ENCODE data around the gene RARRES2. TPM values are rescaled to one million over a fixed set of nuclear protein-coding genes. Genes with fewer than 3 reads are reported as not detected.

The RARRES2 gene
- total RNA-seq, 1 experiment from 2014 or later: not detected

DNA sequence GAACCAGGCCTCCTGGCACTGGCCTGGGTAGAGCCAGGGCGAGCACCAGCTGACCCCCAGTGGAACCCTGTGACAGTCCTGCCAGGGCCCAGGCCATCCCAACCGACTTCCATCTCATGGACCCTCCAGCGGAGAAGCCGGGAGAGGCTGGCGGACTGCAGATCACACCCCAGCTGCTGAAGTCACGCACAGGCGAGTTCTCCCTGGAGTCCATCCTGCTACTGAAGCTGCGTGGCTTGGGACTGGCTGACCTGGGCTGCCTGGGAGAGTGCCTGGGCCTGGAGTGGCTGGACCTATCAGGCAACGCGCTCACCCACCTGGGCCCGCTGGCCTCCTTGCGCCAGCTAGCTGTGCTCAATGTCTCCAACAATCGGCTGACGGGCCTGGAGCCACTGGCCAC is 4.7 kb downstream of the RARRES2 start:
- Histone ChIP-seq H3K4me2 (no peak overlapping the region), H3K27ac (no peak overlapping the region), H3F3A (ENCODE audit: insufficient read depth, low read depth) (0 out of 2 replicates have a peak, but pooled peaks cover 8% of the 10 kb centered on the region), H3K9me3 (ENCODE audit: insufficient read depth, low read depth) (no peaks in the 10 kb centered on the region), H3K79me2 (ENCODE audit: low read depth) (no peaks in the 10 kb centered on the region), H3K9me2 (ENCODE audit: insufficient read depth) (no peaks in the 10 kb centered on the region), H4K20me1 (ENCODE audit: insufficient read depth) (no peaks in the 10 kb centered on the region; the same call in none of the 2 replicates), H3K27me3 (ENCODE audit: insufficient read depth, low read depth) (no peaks in the 10 kb centered on the region), H3K4me3 (no peak overlapping the region), H3K36me3 (ENCODE audit: low read depth) (no peaks in the 10 kb centered on the region), H3K4me1 (replicated peaks; ENCODE audit: insufficient read depth) (no peaks in the 10 kb centered on the region), H2AFZ (no peak overlapping the region)
- DNase-seq: no peak
- CTCF ChIA-PET: no interaction called here
- intact Hi-C loops (cut with micrococcal nuclease; ENCODE audit: unreplicated experiment): no loop called here
- TF ChIP-seq, protein P1, sequence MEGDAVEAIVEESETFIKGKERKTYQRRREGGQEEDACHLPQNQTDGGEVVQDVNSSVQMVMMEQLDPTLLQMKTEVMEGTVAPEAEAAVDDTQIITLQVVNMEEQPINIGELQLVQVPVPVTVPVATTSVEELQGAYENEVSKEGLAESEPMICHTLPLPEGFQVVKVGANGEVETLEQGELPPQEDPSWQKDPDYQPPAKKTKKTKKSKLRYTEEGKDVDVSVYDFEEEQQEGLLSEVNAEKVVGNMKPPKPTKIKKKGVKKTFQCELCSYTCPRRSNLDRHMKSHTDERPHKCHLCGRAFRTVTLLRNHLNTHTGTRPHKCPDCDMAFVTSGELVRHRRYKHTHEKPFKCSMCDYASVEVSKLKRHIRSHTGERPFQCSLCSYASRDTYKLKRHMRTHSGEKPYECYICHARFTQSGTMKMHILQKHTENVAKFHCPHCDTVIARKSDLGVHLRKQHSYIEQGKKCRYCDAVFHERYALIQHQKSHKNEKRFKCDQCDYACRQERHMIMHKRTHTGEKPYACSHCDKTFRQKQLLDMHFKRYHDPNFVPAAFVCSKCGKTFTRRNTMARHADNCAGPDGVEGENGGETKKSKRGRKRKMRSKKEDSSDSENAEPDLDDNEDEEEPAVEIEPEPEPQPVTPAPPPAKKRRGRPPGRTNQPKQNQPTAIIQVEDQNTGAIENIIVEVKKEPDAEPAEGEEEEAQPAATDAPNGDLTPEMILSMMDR (conservative IDR thresholded peaks at IDR 0.05): no peak
- TF ChIP-seq EZH2 (IDR thresholded peaks at IDR 0.05; ENCODE audit: low read depth): no peak
- POLR2A ChIA-PET (ENCODE audit: unreplicated experiment): no interaction called here
- no TSS peak for BruUV-seq (replicated peaks)

DNA sequence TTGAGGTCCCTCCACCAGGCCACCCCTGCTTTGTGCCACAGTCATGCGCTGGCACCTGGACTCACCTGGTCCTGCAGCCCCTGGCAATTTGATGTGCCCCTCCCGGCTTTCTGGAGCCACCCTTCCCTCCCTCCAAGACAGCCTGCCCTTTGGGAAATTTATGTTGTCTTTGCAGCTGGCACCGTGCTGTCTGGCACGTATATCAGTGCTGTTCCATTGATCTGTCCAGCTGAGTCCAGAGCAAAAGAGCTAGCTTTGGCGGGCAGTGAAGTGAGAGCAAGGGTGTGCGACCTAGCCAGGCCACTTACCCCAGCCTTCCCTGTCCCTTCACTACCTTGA is 5.7 kb downstream of the RARRES2 start:
- H2AFZ ChIP-seq: no peak overlapping the region
- no peak overlapping the region for H3K27ac ChIP-seq
- H3K4me1 ChIP-seq (replicated peaks; ENCODE audit: insufficient read depth): no peaks in the 10 kb centered on the region
- intact Hi-C loops (cut with micrococcal nuclease; ENCODE audit: unreplicated experiment): no loop called here
- DNase-seq: no peak
- no peaks in the 10 kb centered on the region for H3K36me3 ChIP-seq (ENCODE audit: low read depth)
- no peaks in the 10 kb centered on the region for H3K9me3 ChIP-seq (ENCODE audit: insufficient read depth, low read depth)
- ChIA-PET POLR2A (ENCODE audit: unreplicated experiment) (no interaction called here), CTCF (no interaction called here)
- 0 out of 2 replicates have a peak, but pooled peaks cover 8% of the 10 kb centered on the region for H3F3A ChIP-seq (ENCODE audit: insufficient read depth, low read depth)
- no peaks in the 10 kb centered on the region for H3K79me2 ChIP-seq (ENCODE audit: low read depth)
- TF ChIP-seq EZH2 (IDR thresholded peaks at IDR 0.05; ENCODE audit: low read depth): no peak
- TF ChIP-seq, protein P1 (conservative IDR thresholded peaks at IDR 0.05): no peak
- H3K4me3 ChIP-seq: no peak overlapping the region
- no peaks in the 10 kb centered on the region for H3K9me2 ChIP-seq (ENCODE audit: insufficient read depth)
- no peaks in the 10 kb centered on the region; the same call in none of the 2 replicates for H4K20me1 ChIP-seq (ENCODE audit: insufficient read depth)
- H3K27me3 ChIP-seq (ENCODE audit: insufficient read depth, low read depth): no peaks in the 10 kb centered on the region
- BruUV-seq (replicated peaks): no TSS peak
- no peak overlapping the region for H3K4me2 ChIP-seq

DNA sequence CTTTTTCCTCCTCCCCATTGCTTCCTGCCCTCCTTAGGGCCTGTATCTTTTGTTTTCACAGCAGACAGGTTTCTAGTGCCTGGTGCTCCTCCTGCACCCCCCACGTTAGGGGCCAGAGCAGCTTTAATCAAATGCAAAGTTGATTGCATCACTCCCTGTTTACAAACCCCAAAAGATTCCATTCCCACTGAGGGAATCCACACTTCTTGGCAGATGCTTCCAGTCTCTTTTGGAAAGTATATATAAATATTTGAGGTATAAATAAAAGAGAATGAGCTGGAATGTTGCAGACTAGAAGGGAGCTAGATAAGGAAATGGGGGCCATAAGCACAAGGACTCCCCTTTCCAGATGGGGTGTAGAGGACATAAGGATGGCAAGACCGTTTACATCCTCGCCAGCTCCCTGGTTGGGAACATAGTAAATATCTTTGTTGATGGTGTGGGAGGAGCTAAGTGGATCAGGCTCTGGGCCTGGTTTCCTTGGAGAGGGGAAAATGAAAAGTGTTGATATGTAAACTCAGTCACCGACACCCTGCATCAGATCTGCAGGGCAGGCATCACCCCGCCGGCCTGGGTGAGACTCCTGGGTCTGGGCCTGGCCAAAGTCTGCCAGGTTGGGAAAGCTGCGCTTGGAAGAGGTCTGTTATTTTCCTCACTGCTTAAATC is 6.2 kb downstream of the RARRES2 start:
- Histone ChIP-seq H2AFZ (no peak overlapping the region), H3F3A (ENCODE audit: insufficient read depth, low read depth) (0 out of 2 replicates have a peak, but pooled peaks cover 8% of the 10 kb centered on the region), H4K20me1 (ENCODE audit: insufficient read depth) (no peaks in the 10 kb centered on the region; the same call in none of the 2 replicates), H3K4me1 (replicated peaks; ENCODE audit: insufficient read depth) (no peaks in the 10 kb centered on the region), H3K79me2 (ENCODE audit: low read depth) (no peaks in the 10 kb centered on the region), H3K4me3 (no peak overlapping the region), H3K27me3 (ENCODE audit: insufficient read depth, low read depth) (no peaks in the 10 kb centered on the region), H3K9me2 (ENCODE audit: insufficient read depth) (no peaks in the 10 kb centered on the region), H3K36me3 (ENCODE audit: low read depth) (0 out of 2 replicates have a peak, but pooled peaks cover 1% of the 10 kb centered on the region), H3K27ac (no peak overlapping the region), H3K4me2 (no peak overlapping the region), H3K9me3 (ENCODE audit: insufficient read depth, low read depth) (no peaks in the 10 kb centered on the region)
- TF ChIP-seq EZH2 (IDR thresholded peaks at IDR 0.05; ENCODE audit: low read depth): no peak
- TF ChIP-seq, protein P1 (conservative IDR thresholded peaks at IDR 0.05): no peak
- no peak for DNase-seq
- POLR2A ChIA-PET (ENCODE audit: unreplicated experiment): no interaction called here
- CTCF ChIA-PET: interaction anchor here (0.5 kb wide), 1 partner anchor 1637 kb away, joined by 5 read pairs; no protein-coding TSS in a partner anchor
- BruUV-seq (replicated peaks): no TSS peak
- intact Hi-C loops (cut with micrococcal nuclease; ENCODE audit: unreplicated experiment): no loop called here

Measured in PC-9 (cell line).